Hepatocyte (in vitro differentiated cells): ENCODE measurements around the gene ZSCAN5B. TPM values are rescaled to one million over a fixed set of nuclear protein-coding genes. Genes with fewer than 3 reads are reported as not detected.

Experiments
- DNase-seq: peaks from one replicate; pipeline ENCODE4 v3.0.0-alpha.2; 2016; ENCODE audit warnings: low spot score
- H2AFZ ChIP-seq: fragments of 200-600 bp; sonication (generic); 2 replicates; pipeline ENCODE4 v1.6.0; 2016; ENCODE audit warnings: antibody characterized with exemption, mild to moderate bottlenecking
- H3K27ac ChIP-seq: fragments of 200-600 bp; sonication (generic); 2 replicates; pipeline ENCODE4 v1.5.1; 2016; ENCODE audit warnings: mild to moderate bottlenecking
- H3K27me3 ChIP-seq: fragments of 200-600 bp; sonication (generic); 2 replicates; pipeline ENCODE4 v1.6.1; 2016
- H3K36me3 ChIP-seq: fragments of 200-600 bp; sonication (generic); replicated peaks from 2 replicates; pipeline ENCODE4 v1.5.1; 2016; ENCODE audit warnings: low read depth; ENCODE audit not compliant: insufficient read depth
- H3K4me1 ChIP-seq: fragments of 200-600 bp; sonication (generic); 2 replicates; pipeline ENCODE4 v1.5.1; 2016; ENCODE audit warnings: mild to moderate bottlenecking, moderate library complexity; ENCODE audit not compliant: insufficient read depth
- H3K4me2 ChIP-seq: fragments of 200-600 bp; sonication (generic); 2 replicates; pipeline ENCODE4 v1.6.0; 2016
- H3K4me3 ChIP-seq: fragments of 200-600 bp; sonication (generic); 2 replicates; pipeline ENCODE4 v1.5.1; 2016; ENCODE audit warnings: mild to moderate bottlenecking
- H3K79me2 ChIP-seq: fragments of 200-600 bp; sonication (generic); 2 replicates; pipeline ENCODE4 v1.6.0; 2017; ENCODE audit warnings: mild to moderate bottlenecking
- H3K9me2 ChIP-seq: fragments of 200-600 bp; sonication (generic); replicated peaks from 2 replicates; pipeline ENCODE4 v1.6.0; 2017; ENCODE audit warnings: mild to moderate bottlenecking; ENCODE audit not compliant: insufficient read depth
- H3K9me3 ChIP-seq: fragments of 200-600 bp; sonication (generic); 2 replicates; pipeline ENCODE4 v1.5.1; 2016; ENCODE audit warnings: low read depth, mild to moderate bottlenecking
- H4K20me1 ChIP-seq: fragments of 200-600 bp; sonication (generic); 2 replicates; pipeline ENCODE4 v1.6.0; 2016; ENCODE audit warnings: mild to moderate bottlenecking; ENCODE audit not compliant: insufficient read depth, poor library complexity, severe bottlenecking
- CTCF ChIP-seq: fragments of 200-600 bp; sonication (generic); IDR thresholded peaks from 2 replicates; pipeline ENCODE4 v1.5.1; 2016; ENCODE audit warnings: antibody characterized with exemption, mild to moderate bottlenecking; ENCODE audit not compliant: poor library complexity
- EZH2 ChIP-seq: fragments of 200-600 bp; sonication (generic); IDR thresholded peaks from 2 replicates; pipeline ENCODE4 v1.6.1; 2016; ENCODE audit warnings: antibody characterized with exemption, mild to moderate bottlenecking, borderline replicate concordance
- EZH2phosphoT487 ChIP-seq: fragments of 200-600 bp; sonication (generic); IDR thresholded peaks from one replicate; pipeline ENCODE4 v1.6.1; 2018; ENCODE audit warnings: antibody characterized with exemption, mild to moderate bottlenecking, low read depth, moderate library complexity; ENCODE audit not compliant: unreplicated experiment, severe bottlenecking
- WGBS: methylation state at CpG from one replicate; pipeline ENCODE4 v1.1.6; 2016; ENCODE audit warnings: low lambda C conversion rate; ENCODE audit errors: missing lambda C conversion rate; 5-methylcytosine and 5-hydroxymethylcytosine counted together
- polyA plus RNA-seq: library from polyadenylated mRNA; unstranded; fragments of >200 nt; fragmentation: Nextera tagmentation; extraction: Ambion mirVana; gene quantifications from 2 replicates; pipeline ENCODE4 v1.2.1, GENCODE V29; 2016
- total RNA-seq: library from RNA; depleted of rRNA; stranded (reverse); fragments of >200 nt; gene quantifications from 2 replicates; pipeline ENCODE4 v1.2.3, GENCODE V29; 2014

ZSCAN5B gene
- total and polyA plus RNA-seq, 2 experiments from 2014 or later, result not detected

- Histone ChIP-seq H3K4me2 (no peak overlapping the region), H3K4me3 (no peak overlapping the region), H3K9me3 (no peaks in the 10 kb centered on the region), H3K27me3 (no peaks in the 10 kb centered on the region), H3K4me1 (peaks cover 19% of the 10 kb centered on the region), H3K36me3 (no peaks in the 10 kb centered on the region), H3K9me2 (no peaks in the 10 kb centered on the region), H3K79me2 (peaks cover 84% of the 10 kb centered on the region), H3K27ac (no peak overlapping the region), H2AFZ (no peak overlapping the region), H4K20me1 (peaks cover 26% of the 10 kb centered on the region)
- DNase-seq, result no peak
- TF ChIP-seq CTCF (no peak), EZH2phosphoT487 (no peak), EZH2 (no peak)
- 98% methylated on average over 15 of the region's 15 CpGs for WGBS
Measured at GRCh38 chr19:56148096-56148495, 49.5 kb downstream of the ZSCAN5B start.

GRCh38 chr19:56147307-56147706 is 50.3 kb downstream of the ZSCAN5B start:
- H3K36me3 ChIP-seq, result no peaks in the 10 kb centered on the region
- H3K9me3 ChIP-seq, result no peaks in the 10 kb centered on the region
- no peak overlapping the region for H3K27ac ChIP-seq
- peaks cover 82% of the 10 kb centered on the region for H3K79me2 ChIP-seq
- peaks cover 18% of the 10 kb centered on the region for H4K20me1 ChIP-seq
- no peak overlapping the region for H3K4me3 ChIP-seq
- no peak for DNase-seq
- H3K9me2 ChIP-seq, result no peaks in the 10 kb centered on the region
- H3K27me3 ChIP-seq, result no peaks in the 10 kb centered on the region
- 97% methylated on average over 21 of the region's 22 CpGs for WGBS
- H3K4me1 ChIP-seq, result peaks cover 19% of the 10 kb centered on the region
- H3K4me2 ChIP-seq, result no peak overlapping the region
- H2AFZ ChIP-seq, result no peak overlapping the region
- no peak for TF ChIP-seq EZH2phosphoT487
- TF ChIP-seq CTCF, result no peak
- TF ChIP-seq EZH2, result no peak

- peaks cover 19% of the 10 kb centered on the region for H3K4me1 ChIP-seq
- no peak for TF ChIP-seq CTCF
- TF ChIP-seq EZH2, result no peak
- no peaks in the 10 kb centered on the region for H3K36me3 ChIP-seq
- no peak for DNase-seq
- no peak overlapping the region for H3K27ac ChIP-seq
- H3K9me2 ChIP-seq, result no peaks in the 10 kb centered on the region
- H3K4me3 ChIP-seq, result no peak overlapping the region
- peaks cover 14% of the 10 kb centered on the region for H4K20me1 ChIP-seq
- no peaks in the 10 kb centered on the region for H3K9me3 ChIP-seq
- WGBS, result 99% methylated on average over 30 of the region's 31 CpGs
- peaks cover 78% of the 10 kb centered on the region for H3K79me2 ChIP-seq
- H2AFZ ChIP-seq, result no peak overlapping the region
- no peaks in the 10 kb centered on the region for H3K27me3 ChIP-seq
- H3K4me2 ChIP-seq, result no peak overlapping the region
Measured at GRCh38 chr19:56146904-56147303, 50.7 kb downstream of the ZSCAN5B start.

GRCh38 chr19:56145698-56146097 is 51.9 kb downstream of the ZSCAN5B start:
- TF ChIP-seq EZH2phosphoT487 (no peak), EZH2 (no peak), CTCF (no peak)
- Histone ChIP-seq H3K4me1 (peaks cover 19% of the 10 kb centered on the region), H3K9me2 (no peaks in the 10 kb centered on the region), H4K20me1 (peaks cover 10% of the 10 kb centered on the region), H3K27ac (no peak overlapping the region), H3K36me3 (no peaks in the 10 kb centered on the region), H3K27me3 (no peaks in the 10 kb centered on the region), H2AFZ (no peak overlapping the region), H3K9me3 (no peaks in the 10 kb centered on the region), H3K4me3 (no peak overlapping the region), H3K79me2 (peaks cover 74% of the 10 kb centered on the region), H3K4me2 (no peak overlapping the region)
- no peak for DNase-seq
- WGBS, result 88% methylated on average over 10 of the region's 10 CpGs
